ENCODE measurements around the gene AUTS2.
"Not testable (repeated sequence)": the region's sequence is repeated elsewhere in the genome, so short reads cannot be mapped to it uniquely, and the experiment has no call there.

AUTS2 gene

GRCh38 chr7:70594170-70594569 is 995.9 kb downstream of the AUTS2 start:
- no peak for DNase-seq (ENCODE audit: low read depth, low spot score)

- not testable (repeated sequence) for DNase-seq (ENCODE audit: low read depth, low spot score)
Measured at GRCh38 chr7:70594885-70595284, 996.6 kb downstream of the AUTS2 start.

GRCh38 chr7:70595370-70595754 is 997.1 kb downstream of the AUTS2 start:
- DNase-seq (ENCODE audit: low read depth, low spot score): no peak

DNA sequence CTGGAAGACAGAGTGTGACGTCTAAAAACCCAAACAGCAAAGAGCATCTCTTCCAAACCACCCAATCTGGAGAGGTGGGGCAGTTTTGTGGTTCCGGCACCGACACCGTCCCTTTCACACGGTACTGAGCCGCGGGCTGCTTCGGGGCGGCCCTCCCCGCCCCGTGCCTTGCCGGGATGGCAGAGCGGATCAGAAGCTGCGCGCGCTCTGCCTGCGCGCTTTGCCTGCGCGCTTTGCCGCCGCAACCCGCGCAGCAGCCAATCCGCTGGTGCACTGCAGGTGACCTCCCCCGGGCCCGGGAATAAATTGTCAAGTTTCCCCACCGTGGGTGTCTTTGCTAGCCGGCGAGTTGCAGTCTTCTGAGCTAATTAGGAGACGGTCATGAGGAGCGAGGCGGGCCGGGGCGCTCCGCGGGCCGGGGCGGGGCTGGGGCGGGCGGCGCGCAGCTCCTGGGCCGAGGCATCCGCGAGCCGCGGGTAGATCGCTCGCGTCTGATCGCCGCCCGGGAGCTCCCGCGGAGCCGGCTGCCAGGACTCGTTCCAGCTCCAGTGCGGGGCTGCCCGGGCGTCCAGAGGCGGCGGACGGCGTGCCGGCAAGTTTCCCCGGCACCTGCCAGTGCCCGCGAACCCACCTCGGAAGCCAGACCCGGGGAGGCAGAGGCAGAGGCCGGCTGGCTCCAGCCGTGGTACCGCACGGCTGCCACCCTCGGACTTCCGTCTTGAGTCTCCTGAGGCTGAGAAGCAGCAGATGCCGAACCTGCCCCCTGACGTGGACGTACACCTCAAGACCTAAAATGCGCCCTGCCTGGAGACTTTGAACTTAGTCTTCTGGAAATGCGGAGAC is 997.7 kb downstream of the AUTS2 start:
- DNase-seq (ENCODE audit: low read depth, low spot score): no peak

GRCh38 chr7:70596598-70596913 is 998.3 kb downstream of the AUTS2 start:
- DNase-seq (ENCODE audit: low read depth, low spot score): no peak

DNA sequence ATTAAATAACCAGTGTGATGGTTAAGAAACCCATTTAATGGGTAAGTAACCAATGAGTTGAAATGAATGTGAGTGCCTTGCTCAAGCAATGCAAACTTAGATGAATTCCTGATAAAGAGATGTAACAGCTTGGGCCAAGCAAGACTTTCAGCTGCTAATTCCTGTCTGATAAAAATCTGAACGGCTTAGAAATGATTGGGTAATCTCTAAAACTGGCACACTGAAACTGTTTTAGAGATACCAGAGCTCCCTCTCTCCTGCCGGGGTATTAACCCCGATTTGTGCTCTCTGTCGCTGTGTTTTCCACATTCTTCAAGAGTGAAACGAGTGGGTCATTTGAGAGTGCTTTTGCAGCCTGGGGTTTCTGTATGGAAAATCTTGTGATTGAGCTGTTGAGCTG is 998.8 kb downstream of the AUTS2 start:
- DNase-seq (ENCODE audit: low read depth, low spot score): no peak

GRCh38 chr7:70598976-70599375 is 1000.7 kb downstream of the AUTS2 start:
- DNase-seq (ENCODE audit: low read depth, low spot score): no peak

- no peak for DNase-seq (ENCODE audit: low read depth, low spot score)
Measured at GRCh38 chr7:70599446-70600190, 1001.3 kb downstream of the AUTS2 start.

GRCh38 chr7:70600993-70601392 is 1002.7 kb downstream of the AUTS2 start:
- no peak for DNase-seq (ENCODE audit: low read depth, low spot score)

DNA sequence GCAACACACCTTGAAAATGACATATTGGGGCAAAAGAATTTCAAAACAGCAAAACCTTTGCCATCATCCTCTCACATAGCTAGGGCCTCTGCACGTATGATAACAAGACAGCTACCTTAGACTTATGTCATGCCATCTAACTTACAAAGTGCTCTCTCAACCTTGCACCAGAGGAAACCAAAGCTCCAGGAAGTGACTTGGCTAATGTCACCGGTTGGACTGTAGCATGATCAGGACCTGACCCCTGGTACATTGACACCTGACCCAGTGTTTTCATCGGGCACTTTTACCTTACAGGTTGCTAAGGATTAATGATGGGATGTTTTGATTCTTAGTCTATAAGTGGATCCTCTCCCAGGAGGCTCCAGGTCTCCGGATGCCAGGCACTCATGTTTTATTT is 1003.8 kb downstream of the AUTS2 start:
- DNase-seq (ENCODE audit: low read depth, low spot score): no peak

- no peak for DNase-seq (ENCODE audit: low read depth, low spot score)
Measured at GRCh38 chr7:70607281-70607680, 1009.0 kb downstream of the AUTS2 start.

GRCh38 chr7:70607759-70608158 is 1009.5 kb downstream of the AUTS2 start:
- DNase-seq (ENCODE audit: low read depth, low spot score): no peak

DNA sequence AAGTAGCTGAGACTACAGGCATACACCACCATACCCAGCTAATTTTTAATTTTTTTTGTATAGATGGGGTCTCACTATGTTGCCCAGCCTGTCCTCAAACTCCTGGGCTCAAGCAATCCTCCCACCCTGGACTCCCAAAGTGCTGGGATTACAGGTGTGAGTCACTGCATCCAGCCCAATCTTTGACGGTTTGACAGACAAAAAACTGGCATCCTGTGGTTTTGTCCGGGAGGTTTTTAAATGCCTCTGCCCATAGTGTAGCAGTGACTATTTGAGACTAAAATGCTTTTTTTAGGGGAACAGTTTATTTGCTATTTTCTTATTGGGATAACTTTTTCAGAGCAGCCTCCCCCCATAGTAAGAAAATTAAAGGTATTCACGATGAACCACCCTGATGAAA is 1010.0 kb downstream of the AUTS2 start:
- no peak for DNase-seq (ENCODE audit: low read depth, low spot score)

GRCh38 chr7:70612811-70613210 is 1014.5 kb downstream of the AUTS2 start:
- DNase-seq (ENCODE audit: low read depth, low spot score): no peak

GRCh38 chr7:70614237-70615045 is 1016.2 kb downstream of the AUTS2 start:
- DNase-seq (ENCODE audit: low read depth, low spot score): no peak

- DNase-seq (ENCODE audit: low read depth, low spot score): no peak
Measured at GRCh38 chr7:70615066-70615606, 1016.9 kb downstream of the AUTS2 start.

DNA sequence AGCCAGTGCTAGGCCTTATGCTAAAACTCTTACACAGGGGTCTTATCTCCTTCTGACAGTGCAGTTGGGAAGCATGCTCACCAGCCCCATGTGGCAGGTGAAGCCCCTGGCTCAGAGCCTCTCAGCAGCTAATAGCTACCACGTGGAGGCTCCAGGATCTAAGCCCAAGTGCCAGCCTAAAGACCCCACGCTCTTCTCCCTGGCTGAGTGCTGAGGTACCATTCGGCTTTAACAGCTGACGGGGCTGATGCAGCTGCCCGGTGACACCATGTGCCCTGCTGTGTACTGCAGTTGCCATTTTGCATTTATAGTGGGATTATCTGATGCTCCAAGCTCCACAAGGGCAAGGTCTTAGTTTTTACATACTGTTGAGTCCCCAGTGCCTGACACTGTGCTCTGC is 1017.9 kb downstream of the AUTS2 start:
- DNase-seq (ENCODE audit: low read depth, low spot score): no peak

- DNase-seq (ENCODE audit: low read depth, low spot score): no peak
Measured at GRCh38 chr7:70616821-70617220, 1018.5 kb downstream of the AUTS2 start.

- no peak for DNase-seq (ENCODE audit: low read depth, low spot score)
Measured at GRCh38 chr7:70618020-70618551, 1019.8 kb downstream of the AUTS2 start.

- DNase-seq (ENCODE audit: low read depth, low spot score): no peak
Measured at GRCh38 chr7:70619130-70619529, 1020.9 kb downstream of the AUTS2 start.

DNA sequence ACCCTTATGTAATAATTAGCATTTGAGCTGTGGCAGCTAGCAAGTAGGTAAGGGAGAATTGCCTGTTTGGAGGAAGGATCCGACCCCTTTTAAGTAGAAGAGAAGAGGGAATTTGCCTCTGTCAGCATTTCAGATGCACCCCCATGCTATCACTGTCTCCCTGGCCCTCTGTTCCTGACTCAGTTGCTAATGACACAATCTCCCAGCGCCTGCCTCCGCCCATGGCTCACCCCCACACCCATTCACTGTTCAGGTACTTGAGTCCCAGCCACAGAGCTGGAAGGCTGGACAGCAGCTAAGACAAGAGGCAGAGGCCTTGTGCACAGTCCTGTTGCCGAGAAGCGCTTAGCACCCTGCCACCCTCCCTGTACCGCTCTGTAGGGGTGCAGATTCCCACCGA is 1021.4 kb downstream of the AUTS2 start:
- no peak for DNase-seq (ENCODE audit: low read depth, low spot score)
